ENCODE results near the gene CCDC88A. TPM values are rescaled to one million over a fixed set of nuclear protein-coding genes. Genes with fewer than 3 reads are reported as not detected.

Gene CCDC88A
- total and polyA plus RNA-seq, 2 donors (not counting 1 experiment from before 2014, with no cell fraction given), result 2.7 to 26.0 TPM

DNA sequence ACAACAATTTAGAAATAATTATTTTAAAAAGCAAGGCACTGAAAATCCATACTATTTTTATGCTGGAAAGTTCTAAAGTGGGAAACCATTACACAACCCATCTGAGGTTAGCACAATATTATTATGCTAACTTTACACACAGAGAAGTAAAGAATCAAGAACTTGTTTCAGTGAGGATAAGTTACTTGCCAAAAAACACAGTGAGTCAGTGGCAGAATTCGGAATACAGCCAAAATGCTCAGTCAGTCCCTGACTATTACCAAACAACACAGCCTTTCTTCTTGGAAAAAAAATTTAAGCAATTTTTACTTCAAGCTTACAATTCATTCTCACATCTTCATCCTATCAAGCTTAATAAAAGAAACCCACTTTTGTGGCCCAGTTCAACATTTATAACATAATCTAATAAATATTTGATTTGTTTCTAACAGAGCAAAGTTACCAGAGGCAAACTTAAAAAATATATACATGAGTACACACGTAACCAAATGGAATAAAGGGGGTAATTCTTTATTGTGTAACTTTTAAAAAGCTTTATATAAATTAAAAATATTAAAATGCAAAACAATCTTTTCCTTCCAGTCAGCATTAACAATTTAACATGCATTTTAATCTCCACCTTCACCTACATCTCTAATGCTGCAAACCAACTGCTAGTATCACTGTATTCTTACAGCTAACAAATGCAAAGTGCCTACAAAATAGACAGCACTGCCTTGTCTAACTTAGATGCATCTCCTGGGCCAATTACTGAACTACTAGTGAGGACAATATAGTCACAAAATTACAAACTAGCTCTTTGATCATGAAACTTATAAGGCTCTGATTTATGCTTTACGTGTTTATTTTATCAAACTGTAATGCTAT, 55.2 kb downstream of the CCDC88A start:
- Mint-ChIP-seq H3K4me3 (no peak overlapping the region), H3K27me3 (no peaks in the 10 kb centered on the region), H3K4me1 (peaks cover 10% of the 10 kb centered on the region), H3K27ac (no peak overlapping the region), H3K9me3 (ENCODE audit: insufficient read depth) (no peaks in the 10 kb centered on the region)
- Histone ChIP-seq H3K27me3 (replicated peaks in 1 of 4; ENCODE audit: control extremely low read depth in 1 of 4, control insufficient read depth in 3 of 4, insufficient read depth in 4 of 4, low read length in 3 of 4) (no peaks in the 10 kb centered on the region), H3K79me2 (ENCODE audit: control insufficient read depth, insufficient read depth, low read length) (no peaks in the 10 kb centered on the region), H4K20me1 (ENCODE audit: control insufficient read depth, insufficient read depth, low read length, poor library complexity, severe bottlenecking) (no peaks in the 10 kb centered on the region), H3K9me3 (ENCODE audit: control extremely low read depth in 1 of 3, control insufficient read depth in 2 of 3, insufficient read depth in 1 of 3, low read length in 2 of 3) (no peaks in the 10 kb centered on the region), H3K27ac (ENCODE audit: low read length in 2 of 2) (no peak overlapping the region), H2AFZ (ENCODE audit: insufficient read depth, low read depth, low read length, poor library complexity, severe bottlenecking) (no peak overlapping the region), H3K4me3 (ENCODE audit: control extremely low read depth in 1 of 5, extremely low read depth in 1 of 5, insufficient read depth in 1 of 5, low read depth in 2 of 5, low read length in 4 of 5) (no peak overlapping the region), H3K4me1 (ENCODE audit: control insufficient read depth in 2 of 2, insufficient read depth in 2 of 2, low read length in 2 of 2) (no peaks in the 10 kb centered on the region), H3K4me2 (replicated peaks; ENCODE audit: low read depth, low read length, poor library complexity, severe bottlenecking) (no peak overlapping the region), H3K36me3 (replicated peaks in 1 of 2; ENCODE audit: control extremely low read depth in 1 of 2, control insufficient read depth in 1 of 2, extremely low read depth in 1 of 2, insufficient read depth in 2 of 2, low read length in 1 of 2) (no peaks in the 10 kb centered on the region), H3K9ac (ENCODE audit: low read length) (no peak overlapping the region)
- ChIA-PET CTCF (interaction anchor here (0.6 to 1.3 kb wide), 2 partner anchors 17 to 19 kb away, joined by 3 read pairs; no protein-coding TSS in a partner anchor), POLR2A (no interaction called here)
- ATAC-seq (ENCODE audit: low read depth), result no peak
- intact Hi-C loops (cut with micrococcal nuclease), result no loop called here
- DNase-seq, result no peak
- TF ChIP-seq EZH2 (IDR thresholded peaks at IDR 0.05; ENCODE audit: borderline replicate concordance, insufficient read depth, low read depth, low read length, poor library complexity, severe bottlenecking), result no peak
- TF ChIP-seq, protein P1, sequence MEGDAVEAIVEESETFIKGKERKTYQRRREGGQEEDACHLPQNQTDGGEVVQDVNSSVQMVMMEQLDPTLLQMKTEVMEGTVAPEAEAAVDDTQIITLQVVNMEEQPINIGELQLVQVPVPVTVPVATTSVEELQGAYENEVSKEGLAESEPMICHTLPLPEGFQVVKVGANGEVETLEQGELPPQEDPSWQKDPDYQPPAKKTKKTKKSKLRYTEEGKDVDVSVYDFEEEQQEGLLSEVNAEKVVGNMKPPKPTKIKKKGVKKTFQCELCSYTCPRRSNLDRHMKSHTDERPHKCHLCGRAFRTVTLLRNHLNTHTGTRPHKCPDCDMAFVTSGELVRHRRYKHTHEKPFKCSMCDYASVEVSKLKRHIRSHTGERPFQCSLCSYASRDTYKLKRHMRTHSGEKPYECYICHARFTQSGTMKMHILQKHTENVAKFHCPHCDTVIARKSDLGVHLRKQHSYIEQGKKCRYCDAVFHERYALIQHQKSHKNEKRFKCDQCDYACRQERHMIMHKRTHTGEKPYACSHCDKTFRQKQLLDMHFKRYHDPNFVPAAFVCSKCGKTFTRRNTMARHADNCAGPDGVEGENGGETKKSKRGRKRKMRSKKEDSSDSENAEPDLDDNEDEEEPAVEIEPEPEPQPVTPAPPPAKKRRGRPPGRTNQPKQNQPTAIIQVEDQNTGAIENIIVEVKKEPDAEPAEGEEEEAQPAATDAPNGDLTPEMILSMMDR (IDR thresholded peaks at IDR 0.05), result no peak
- WGBS (ENCODE audit: insufficient coverage), result 100% methylated on average over 1 of the region's 3 CpGs

DNA sequence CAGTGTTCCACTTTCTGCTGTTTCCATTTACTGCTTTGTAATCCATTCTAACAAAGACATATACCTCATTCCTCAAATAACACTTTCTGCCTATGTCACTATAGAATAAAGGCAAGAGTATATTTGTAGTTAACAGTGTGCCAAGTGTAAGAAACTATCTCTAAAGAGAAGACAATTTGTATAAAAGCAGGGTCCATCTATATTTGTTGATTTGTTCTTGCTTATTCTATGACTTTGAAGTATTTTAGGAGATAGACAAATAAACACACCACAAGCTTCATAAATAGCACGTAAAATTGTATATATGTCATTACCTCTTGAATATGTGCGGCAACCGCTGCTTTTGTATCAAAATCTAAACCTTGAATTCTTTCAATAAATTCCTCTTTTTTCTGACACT, 56.0 kb downstream of the CCDC88A start:
- TF ChIP-seq EZH2 (IDR thresholded peaks at IDR 0.05; ENCODE audit: borderline replicate concordance, insufficient read depth, low read depth, low read length, poor library complexity, severe bottlenecking), result no peak
- TF ChIP-seq, protein P1 (IDR thresholded peaks at IDR 0.05), result no peak
- POLR2A ChIA-PET, result no interaction called here
- ATAC-seq (ENCODE audit: low read depth), result no peak
- H3K79me2 ChIP-seq (ENCODE audit: control insufficient read depth, insufficient read depth, low read length), result no peaks in the 10 kb centered on the region
- DNase-seq, result no peak
- no peaks in the 10 kb centered on the region for H3K27me3 Mint-ChIP-seq
- H3K27ac Mint-ChIP-seq, result no peak overlapping the region
- no peaks in the 10 kb centered on the region for H3K9me3 ChIP-seq (ENCODE audit: control extremely low read depth in 1 of 3, control insufficient read depth in 2 of 3, insufficient read depth in 1 of 3, low read length in 2 of 3)
- H3K4me3 ChIP-seq (ENCODE audit: control extremely low read depth in 1 of 5, extremely low read depth in 1 of 5, insufficient read depth in 1 of 5, low read depth in 2 of 5, low read length in 4 of 5), result no peak overlapping the region
- no peak overlapping the region for H3K4me2 ChIP-seq (replicated peaks; ENCODE audit: low read depth, low read length, poor library complexity, severe bottlenecking)
- H3K27ac ChIP-seq (ENCODE audit: low read length in 2 of 2), result no peak overlapping the region
- peaks cover 10% of the 10 kb centered on the region for H3K4me1 Mint-ChIP-seq
- H3K9ac ChIP-seq (ENCODE audit: low read length), result no peak overlapping the region
- no CpG with 5 or more reads among the region's 3 CpGs for WGBS (ENCODE audit: insufficient coverage)
- H4K20me1 ChIP-seq (ENCODE audit: control insufficient read depth, insufficient read depth, low read length, poor library complexity, severe bottlenecking), result no peaks in the 10 kb centered on the region
- no peaks in the 10 kb centered on the region for H3K9me3 Mint-ChIP-seq (ENCODE audit: insufficient read depth)
- H3K36me3 ChIP-seq (replicated peaks in 1 of 2; ENCODE audit: control extremely low read depth in 1 of 2, control insufficient read depth in 1 of 2, extremely low read depth in 1 of 2, insufficient read depth in 2 of 2, low read length in 1 of 2), result no peaks in the 10 kb centered on the region
- intact Hi-C loops (cut with micrococcal nuclease), result no loop called here
- no peaks in the 10 kb centered on the region for H3K4me1 ChIP-seq (ENCODE audit: control insufficient read depth in 2 of 2, insufficient read depth in 2 of 2, low read length in 2 of 2)
- no peak overlapping the region for H3K4me3 Mint-ChIP-seq
- no peaks in the 10 kb centered on the region for H3K27me3 ChIP-seq (replicated peaks in 1 of 4; ENCODE audit: control extremely low read depth in 1 of 4, control insufficient read depth in 3 of 4, insufficient read depth in 4 of 4, low read length in 3 of 4)
- no peak overlapping the region for H2AFZ ChIP-seq (ENCODE audit: insufficient read depth, low read depth, low read length, poor library complexity, severe bottlenecking)
- CTCF ChIA-PET, result no interaction called here

Data from B cell (primary cell).